Keratinocyte (primary cell): ENCODE data around the gene HOXC9. TPM values are rescaled to one million over a fixed set of nuclear protein-coding genes. Genes with fewer than 3 reads are reported as not detected.

ENCODE experiments used
- DNase-seq: peaks from one replicate; pipeline ENCODE4 v3.0.0-alpha.2; 2011; ENCODE audit warnings: low read depth, missing footprints, low spot score
- FAIRE-seq: peaks from 2 replicates; lab custom pipeline; 2011; peaks lifted over from hg19 to GRCh38; lab: Jason Lieb, UNC
- H2AFZ ChIP-seq: 2 replicates; pipeline ENCODE4 v1.6.0; 2012; ENCODE audit warnings: low read length, control low read depth, inconsistent platforms; ENCODE audit not compliant: control insufficient read depth
- H3K27ac ChIP-seq: 2 replicates; pipeline ENCODE4 v1.5.1; 2011; ENCODE audit warnings: low read length; ENCODE audit not compliant: control insufficient read depth, insufficient read depth
- H3K27me3 ChIP-seq: 3 replicates; pipeline ENCODE4 v1.6.0; 2011; ENCODE audit warnings: low read length; ENCODE audit not compliant: control insufficient read depth, insufficient read depth; ENCODE audit errors: extremely low read depth
- H3K36me3 ChIP-seq, 2 experiments: 2 replicates in 1 of 2; 3 replicates in 1 of 2; pipeline ENCODE4 v1.5.1; 2011; ENCODE audit warnings: low read length in 2 of 2, mild to moderate bottlenecking in 1 of 2; ENCODE audit not compliant: control insufficient read depth in 2 of 2, insufficient read depth in 2 of 2; ENCODE audit errors: extremely low read depth in 1 of 2
- H3K4me1 ChIP-seq: 3 replicates; pipeline ENCODE4 v1.5.1; 2011; ENCODE audit warnings: low read length; ENCODE audit not compliant: control insufficient read depth, insufficient read depth; ENCODE audit errors: extremely low read depth
- H3K4me2 ChIP-seq: 3 replicates; pipeline ENCODE4 v1.6.0; 2011; ENCODE audit warnings: low read depth, low read length; ENCODE audit not compliant: control insufficient read depth, insufficient read depth; ENCODE audit errors: extremely low read depth
- H3K4me3 ChIP-seq, 3 experiments: fragments of 200-600 bp in 1 of 3; sonication (generic) in 1 of 3; 2 replicates in 2 of 3; 3 replicates in 1 of 3; pipeline ENCODE4 v1.5.1; 2011 to 2016; ENCODE audit warnings: low read length in 3 of 3, mild to moderate bottlenecking in 3 of 3, control low read depth in 2 of 3, inconsistent platforms in 1 of 3, low read depth in 1 of 3, mixed read lengths in 1 of 3, mixed run types in 1 of 3, moderate library complexity in 1 of 3; ENCODE audit not compliant: control insufficient read depth in 2 of 3, insufficient read depth in 2 of 3; ENCODE audit errors: extremely low read depth in 1 of 3
- H3K79me2 ChIP-seq: 2 replicates; pipeline ENCODE4 v1.6.0; 2012; ENCODE audit warnings: low read length; ENCODE audit not compliant: control insufficient read depth, insufficient read depth
- H3K9ac ChIP-seq: 3 replicates; pipeline ENCODE4 v1.6.0; 2011; ENCODE audit warnings: low read length; ENCODE audit not compliant: control insufficient read depth, insufficient read depth; ENCODE audit errors: extremely low read depth
- H3K9me1 ChIP-seq: 3 replicates; pipeline ENCODE4 v1.6.0; 2011; ENCODE audit warnings: low read length; ENCODE audit not compliant: control insufficient read depth, insufficient read depth; ENCODE audit errors: extremely low read depth
- H3K9me3 ChIP-seq: 2 replicates; pipeline ENCODE4 v1.5.1; 2012; ENCODE audit warnings: low read depth, low read length; ENCODE audit not compliant: control insufficient read depth
- H4K20me1 ChIP-seq: 3 replicates; pipeline ENCODE4 v1.6.0; 2011; ENCODE audit warnings: low read length; ENCODE audit not compliant: control insufficient read depth, insufficient read depth; ENCODE audit errors: extremely low read depth
- EZH2 ChIP-seq: IDR thresholded peaks from one replicate; pipeline ENCODE4 v1.6.1; 2012; ENCODE audit warnings: inconsistent platforms, mild to moderate bottlenecking, low read length, moderate library complexity
- dilution Hi-C: fragments of 300-500 bp; cut with MboI; formaldehyde crosslinking; loops from one replicate; pipeline ENCODE4 v1.7.0; 2020; ENCODE audit warnings: low sequenced_read_pairs; ENCODE audit not compliant: extremely low pct_ligation_motif_present
- polyA plus RNA-seq, 5 experiments: library from polyadenylated mRNA; depleted of rRNA in 3 of 5; stranded (reverse) in 3 of 5; stranded (forward) in 1 of 5; unstranded in 1 of 5; fragments of >200 nt; gene quantifications; 1 replicate in 1 of 5; 2 replicates in 3 of 5; 3 replicates in 1 of 5; pipeline versions ENCODE4 v1.2.1 to v1.2.3, GENCODE V29; 2011 to 2012; ENCODE audit warnings: missing spikeins in 2 of 5, low read depth in 1 of 5, low replicate concordance in 1 of 5
- TF ChIP-seq, protein P1 (sequence below), 3 experiments: IDR thresholded peaks in 1 of 3; conservative IDR thresholded peaks in 1 of 3; optimal IDR thresholded peaks in 1 of 3; 2 replicates in 2 of 3; 3 replicates in 1 of 3; pipeline versions ENCODE3 to v1.5.1; 2011; ENCODE audit warnings: low read length in 3 of 3, mild to moderate bottlenecking in 3 of 3, moderate library complexity in 2 of 3, control low read depth in 1 of 3, inconsistent platforms in 1 of 3; ENCODE audit not compliant: insufficient read depth in 2 of 3; ENCODE audit errors: extremely low read depth in 1 of 3

HOXC9 gene
- polyA plus RNA-seq, 1 donor (not counting 4 experiments of a cell fraction or from before 2014, with no cell fraction given) = 1.8 TPM

DNA sequence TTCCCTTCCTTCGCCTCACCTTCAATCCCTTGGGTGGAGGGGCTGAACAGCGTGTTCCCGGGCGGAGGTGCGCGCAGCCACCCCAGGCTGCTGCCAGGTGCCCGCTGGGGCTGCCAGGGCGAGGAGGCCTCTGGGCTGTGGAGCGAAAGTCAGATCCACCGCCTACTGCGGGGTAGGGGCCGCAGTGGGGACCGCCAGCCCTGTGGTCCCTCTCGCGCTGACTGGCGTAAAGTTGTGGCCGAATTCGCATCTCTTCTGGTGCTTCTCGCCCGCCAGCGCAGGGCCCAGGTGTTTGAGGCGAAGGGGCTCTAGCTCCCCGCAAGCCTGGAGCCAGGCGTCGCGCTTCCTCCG lies 46.8 kb downstream of the HOXC9 start:
- dilution Hi-C loops = no loop called here
- H3K4me3 ChIP-seq = no peak overlapping the region

DNA sequence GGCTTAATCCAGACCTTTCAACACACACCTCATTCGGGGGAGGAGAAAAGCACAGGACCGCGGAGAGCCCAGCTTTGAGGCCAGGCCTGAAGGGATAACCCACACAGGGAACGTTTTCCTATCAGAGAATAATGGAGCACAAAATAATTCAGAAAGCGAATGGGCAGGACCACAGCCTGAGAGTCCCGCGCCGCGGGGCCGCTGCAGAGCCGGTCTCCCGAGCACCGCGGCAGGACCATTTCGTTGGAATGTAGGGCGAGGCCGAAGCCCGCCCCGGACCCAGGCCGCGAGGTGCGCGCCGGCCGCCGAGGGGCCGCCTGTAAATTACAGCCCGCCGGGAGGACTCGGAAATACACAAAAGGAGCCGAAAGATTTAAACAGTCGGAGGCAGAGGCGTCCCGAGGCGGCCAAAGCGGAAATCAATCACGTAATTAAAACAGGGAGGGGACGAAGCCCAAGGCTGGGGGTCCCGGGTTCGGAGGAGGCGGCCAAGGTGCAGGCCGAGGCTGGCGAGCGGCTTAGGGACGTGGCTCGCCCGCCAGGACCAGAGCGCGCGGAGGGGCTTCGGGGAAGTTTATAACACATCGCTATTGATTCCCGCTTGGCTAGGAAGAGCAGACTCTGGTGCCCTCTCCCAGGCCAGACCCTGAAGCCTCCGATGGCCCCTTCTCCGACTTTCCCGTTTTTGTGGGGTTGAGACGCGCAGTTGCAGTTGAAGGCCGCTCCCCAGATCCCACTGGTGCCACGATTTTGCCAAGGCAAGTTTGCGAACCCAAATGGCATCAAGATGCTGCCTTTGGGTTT lies 47.4 kb downstream of the HOXC9 start:
- Histone ChIP-seq H3K4me1 (peaks cover 17% of the 10 kb centered on the region), H3K9me3 (no peaks in the 10 kb centered on the region), H2AFZ (no peak overlapping the region), H3K79me2 (no peaks in the 10 kb centered on the region), H3K27ac (no peak overlapping the region), H3K36me3 (no peaks in the 10 kb centered on the region), H3K9me1 (no peaks in the 10 kb centered on the region), H3K9ac (no peak overlapping the region), H3K4me2 (no peak overlapping the region), H4K20me1 (no peaks in the 10 kb centered on the region), H3K4me3 (no peak overlapping the region), H3K27me3 (no peaks in the 10 kb centered on the region)
- no peak for TF ChIP-seq EZH2
- TF ChIP-seq, protein P1, sequence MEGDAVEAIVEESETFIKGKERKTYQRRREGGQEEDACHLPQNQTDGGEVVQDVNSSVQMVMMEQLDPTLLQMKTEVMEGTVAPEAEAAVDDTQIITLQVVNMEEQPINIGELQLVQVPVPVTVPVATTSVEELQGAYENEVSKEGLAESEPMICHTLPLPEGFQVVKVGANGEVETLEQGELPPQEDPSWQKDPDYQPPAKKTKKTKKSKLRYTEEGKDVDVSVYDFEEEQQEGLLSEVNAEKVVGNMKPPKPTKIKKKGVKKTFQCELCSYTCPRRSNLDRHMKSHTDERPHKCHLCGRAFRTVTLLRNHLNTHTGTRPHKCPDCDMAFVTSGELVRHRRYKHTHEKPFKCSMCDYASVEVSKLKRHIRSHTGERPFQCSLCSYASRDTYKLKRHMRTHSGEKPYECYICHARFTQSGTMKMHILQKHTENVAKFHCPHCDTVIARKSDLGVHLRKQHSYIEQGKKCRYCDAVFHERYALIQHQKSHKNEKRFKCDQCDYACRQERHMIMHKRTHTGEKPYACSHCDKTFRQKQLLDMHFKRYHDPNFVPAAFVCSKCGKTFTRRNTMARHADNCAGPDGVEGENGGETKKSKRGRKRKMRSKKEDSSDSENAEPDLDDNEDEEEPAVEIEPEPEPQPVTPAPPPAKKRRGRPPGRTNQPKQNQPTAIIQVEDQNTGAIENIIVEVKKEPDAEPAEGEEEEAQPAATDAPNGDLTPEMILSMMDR (optimal IDR thresholded peaks at IDR 0.05 in 1 of 3, IDR thresholded peaks at IDR 0.05 in 1 of 3, conservative IDR thresholded peaks at IDR 0.05 in 1 of 3; ENCODE audit: extremely low read depth in 1 of 3, insufficient read depth in 2 of 3, low read length in 3 of 3) = no peak
- no peak for FAIRE-seq
- dilution Hi-C loops = no loop called here
- no peak for DNase-seq

More for the DNA sequence above, 46.8 kb downstream of the HOXC9 start:
- Histone ChIP-seq H3K27me3 (no peaks in the 10 kb centered on the region), H3K9ac (no peak overlapping the region), H3K4me1 (peaks cover 11% of the 10 kb centered on the region), H4K20me1 (no peaks in the 10 kb centered on the region), H3K9me3 (no peaks in the 10 kb centered on the region), H3K9me1 (no peaks in the 10 kb centered on the region), H3K36me3 (no peaks in the 10 kb centered on the region), H3K4me2 (no peak overlapping the region), H3K79me2 (no peaks in the 10 kb centered on the region), H2AFZ (no peak overlapping the region), H3K27ac (no peak overlapping the region)
- no peak for FAIRE-seq
- TF ChIP-seq, protein P1 (optimal IDR thresholded peaks at IDR 0.05 in 1 of 3, IDR thresholded peaks at IDR 0.05 in 1 of 3, conservative IDR thresholded peaks at IDR 0.05 in 1 of 3; ENCODE audit: extremely low read depth in 1 of 3, insufficient read depth in 2 of 3, low read length in 3 of 3) = no peak
- no peak for TF ChIP-seq EZH2
- no peak for DNase-seq
